Activated CD4-positive, alpha-beta memory T cell treated with anti-CD3 and anti-CD28 coated beads for 36 hours (primary cell): ENCODE results near the gene SELE. TPM values are rescaled to one million over a fixed set of nuclear protein-coding genes. Genes with fewer than 3 reads are reported as not detected.

Source experiments
- CTCF ChIA-PET: fragments of 350-600 bp; sonication (Branson Sonifier 250); formaldehyde crosslinking; loops from one replicate; lab custom pipeline; 2021; ENCODE audit warnings: antibody characterized with exemption, inconsistent platforms; lab: Charles Lee
- POLR2A ChIA-PET: fragments of 350-600 bp; sonication (Branson Sonifier 250); formaldehyde crosslinking; loops from one replicate; lab custom pipeline; 2021; ENCODE audit warnings: antibody characterized with exemption; lab: Charles Lee
- DNase-seq: peaks from one replicate; pipeline ENCODE4 v3.0.0-alpha.2; 2020
- H3K27ac Mint-ChIP-seq: one replicate; pipeline ENCODE4 v1.8.0; 2021; ENCODE audit warnings: mixed read lengths
- H3K27me3 Mint-ChIP-seq: one replicate; pipeline ENCODE4 v1.8.0; 2021; ENCODE audit warnings: mixed read lengths
- H3K36me3 Mint-ChIP-seq: one replicate; pipeline ENCODE4 v1.8.0; 2021; ENCODE audit warnings: mixed read lengths
- H3K4me1 Mint-ChIP-seq: one replicate; pipeline ENCODE4 v1.8.0; 2021; ENCODE audit warnings: low read depth, mixed read lengths
- H3K4me3 Mint-ChIP-seq: one replicate; pipeline ENCODE4 v1.8.0; 2021; ENCODE audit warnings: mild to moderate bottlenecking, mixed read lengths
- H3K9me3 Mint-ChIP-seq: one replicate; pipeline ENCODE4 v1.8.0; 2021; ENCODE audit warnings: mixed read lengths
- intact Hi-C: fragments of 100-400 bp; cut with micrococcal nuclease; formaldehyde crosslinking; loops from one replicate; pipeline ENCODE4 v1.15.1; 2023
- total RNA-seq, 2 experiments: library from RNA; stranded (reverse); gene quantifications; one replicate each; pipeline ENCODE4 v1.2.3, GENCODE V29; 2021

Gene SELE, protein sequence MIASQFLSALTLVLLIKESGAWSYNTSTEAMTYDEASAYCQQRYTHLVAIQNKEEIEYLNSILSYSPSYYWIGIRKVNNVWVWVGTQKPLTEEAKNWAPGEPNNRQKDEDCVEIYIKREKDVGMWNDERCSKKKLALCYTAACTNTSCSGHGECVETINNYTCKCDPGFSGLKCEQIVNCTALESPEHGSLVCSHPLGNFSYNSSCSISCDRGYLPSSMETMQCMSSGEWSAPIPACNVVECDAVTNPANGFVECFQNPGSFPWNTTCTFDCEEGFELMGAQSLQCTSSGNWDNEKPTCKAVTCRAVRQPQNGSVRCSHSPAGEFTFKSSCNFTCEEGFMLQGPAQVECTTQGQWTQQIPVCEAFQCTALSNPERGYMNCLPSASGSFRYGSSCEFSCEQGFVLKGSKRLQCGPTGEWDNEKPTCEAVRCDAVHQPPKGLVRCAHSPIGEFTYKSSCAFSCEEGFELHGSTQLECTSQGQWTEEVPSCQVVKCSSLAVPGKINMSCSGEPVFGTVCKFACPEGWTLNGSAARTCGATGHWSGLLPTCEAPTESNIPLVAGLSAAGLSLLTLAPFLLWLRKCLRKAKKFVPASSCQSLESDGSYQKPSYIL
- not detected for total RNA-seq

- H3K9me3 Mint-ChIP-seq = no peaks in the 10 kb centered on the region
- H3K36me3 Mint-ChIP-seq = no peaks in the 10 kb centered on the region
- no peak within 1 kb of the TSS for H3K27ac Mint-ChIP-seq
- H3K27me3 Mint-ChIP-seq = peaks cover 8% of the 10 kb centered on the region
- H3K4me1 Mint-ChIP-seq = peaks cover 2% of the 10 kb centered on the region
- ChIA-PET CTCF (interaction anchor here (1.0 to 1.2 kb wide), 2 partner anchors 22 to 132 kb away, joined by 3 read pairs; no protein-coding TSS in a partner anchor), POLR2A (no interaction called here)
- H3K4me3 Mint-ChIP-seq = no peak within 1 kb of the TSS
- no peak for DNase-seq
- intact Hi-C loops = no loop called here
Measured at GRCh38 chr1:169733924-169734323, at the start of gene SELE. Gene SELE, minus strand, starts transcription at chr1:169734079. Its CDS starts 467 bp downstream, at chr1:169733612.

DNA sequence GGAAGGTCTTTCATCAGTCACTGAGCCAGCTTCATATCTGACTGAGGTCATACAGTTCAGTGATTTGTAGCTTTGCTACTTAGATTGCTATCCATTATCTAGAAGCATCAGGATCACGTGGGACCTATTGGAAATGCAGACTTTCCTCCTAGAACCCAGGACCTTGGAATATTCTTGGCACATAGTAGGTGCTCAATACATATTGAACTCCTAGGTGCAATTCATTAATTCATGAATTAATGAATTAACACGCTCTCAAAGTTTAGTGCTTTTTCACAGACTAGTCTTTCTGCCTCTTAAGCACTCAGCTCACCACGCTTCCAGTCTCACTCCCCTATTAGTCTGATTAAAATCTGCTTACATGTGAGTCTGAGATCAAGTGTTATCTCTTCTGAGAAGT is 48.7 kb upstream of the SELE start:
- no peaks in the 10 kb centered on the region for H3K4me1 Mint-ChIP-seq
- no peaks in the 10 kb centered on the region for H3K9me3 Mint-ChIP-seq
- no peak overlapping the region for H3K4me3 Mint-ChIP-seq
- H3K36me3 Mint-ChIP-seq = no peaks in the 10 kb centered on the region
- intact Hi-C loops = no loop called here
- DNase-seq = no peak
- H3K27me3 Mint-ChIP-seq = peaks cover 14% of the 10 kb centered on the region
- no peak overlapping the region for H3K27ac Mint-ChIP-seq
- ChIA-PET POLR2A (no interaction called here), CTCF (no interaction called here)

GRCh38 chr1:169779970-169780369 is 46.1 kb upstream of the SELE start:
- intact Hi-C loops = no loop called here
- ChIA-PET POLR2A (no interaction called here), CTCF (no interaction called here)
- no peaks in the 10 kb centered on the region for H3K36me3 Mint-ChIP-seq
- no peak overlapping the region for H3K4me3 Mint-ChIP-seq
- no peak overlapping the region for H3K27ac Mint-ChIP-seq
- no peaks in the 10 kb centered on the region for H3K9me3 Mint-ChIP-seq
- no peak for DNase-seq
- H3K27me3 Mint-ChIP-seq = peaks cover 12% of the 10 kb centered on the region
- no peaks in the 10 kb centered on the region for H3K4me1 Mint-ChIP-seq

GRCh38 chr1:169779150-169779549 is 45.3 kb upstream of the SELE start:
- Mint-ChIP-seq H3K27ac (no peak overlapping the region), H3K9me3 (no peaks in the 10 kb centered on the region), H3K36me3 (no peaks in the 10 kb centered on the region), H3K27me3 (peaks cover 9% of the 10 kb centered on the region), H3K4me3 (no peak overlapping the region), H3K4me1 (no peaks in the 10 kb centered on the region)
- CTCF ChIA-PET = no interaction called here
- POLR2A ChIA-PET = no interaction called here
- no peak for DNase-seq
- intact Hi-C loops = no loop called here

DNA sequence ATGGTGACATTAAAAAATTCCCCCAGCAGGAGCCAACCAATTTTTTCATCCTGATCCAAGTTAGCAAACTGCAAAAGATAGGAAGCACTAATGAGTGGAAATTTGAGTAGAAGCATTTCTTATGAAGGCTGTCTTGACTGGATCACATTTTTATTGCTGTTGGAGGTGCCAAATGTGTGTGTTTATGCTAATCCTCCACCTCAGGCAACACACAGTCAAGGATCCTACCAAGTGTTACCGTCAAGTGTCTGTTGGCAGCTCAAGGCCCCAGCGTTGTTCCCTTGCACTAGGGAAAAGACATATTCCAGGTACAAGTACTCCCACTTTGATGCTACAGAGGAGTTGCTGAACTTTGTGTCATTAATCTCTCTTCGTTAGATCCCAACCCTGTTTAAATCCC is 42.6 kb upstream of the SELE start:
- no peaks in the 10 kb centered on the region for H3K4me1 Mint-ChIP-seq
- no peaks in the 10 kb centered on the region for H3K9me3 Mint-ChIP-seq
- no peaks in the 10 kb centered on the region for H3K36me3 Mint-ChIP-seq
- no peak for DNase-seq
- H3K27ac Mint-ChIP-seq = no peak overlapping the region
- POLR2A ChIA-PET = no interaction called here
- CTCF ChIA-PET = no interaction called here
- peaks cover 1% of the 10 kb centered on the region for H3K27me3 Mint-ChIP-seq
- intact Hi-C loops = no loop called here
- no peak overlapping the region for H3K4me3 Mint-ChIP-seq

DNA sequence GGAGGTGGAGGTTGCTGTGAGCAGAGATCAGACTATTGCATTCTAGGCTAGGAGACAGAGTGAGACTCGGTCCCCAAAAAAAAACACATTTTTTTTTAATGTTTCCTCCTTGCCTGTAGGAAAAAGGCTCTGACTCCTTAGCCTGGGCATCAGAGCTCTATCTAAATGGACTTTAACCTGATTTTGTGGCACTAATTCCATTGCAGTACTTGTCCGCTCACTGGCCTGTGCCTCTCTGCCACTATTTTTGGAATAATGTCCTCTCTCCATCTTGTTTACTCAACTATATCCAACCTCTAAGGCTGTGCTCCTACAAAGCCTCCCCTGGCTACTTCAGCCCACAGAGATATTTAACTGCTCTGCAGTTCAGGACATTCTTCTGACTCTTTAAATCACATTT is 34.3 kb upstream of the SELE start:
- no peaks in the 10 kb centered on the region for H3K4me1 Mint-ChIP-seq
- no peak overlapping the region for H3K27ac Mint-ChIP-seq
- peaks cover 4% of the 10 kb centered on the region for H3K27me3 Mint-ChIP-seq
- POLR2A ChIA-PET = no interaction called here
- no peaks in the 10 kb centered on the region for H3K36me3 Mint-ChIP-seq
- H3K9me3 Mint-ChIP-seq = no peaks in the 10 kb centered on the region
- no peak overlapping the region for H3K4me3 Mint-ChIP-seq
- no peak for DNase-seq
- intact Hi-C loops = no loop called here
- CTCF ChIA-PET = no interaction called here

- Mint-ChIP-seq H3K36me3 (no peaks in the 10 kb centered on the region), H3K9me3 (no peaks in the 10 kb centered on the region), H3K27me3 (peaks cover 6% of the 10 kb centered on the region), H3K27ac (no peak overlapping the region), H3K4me3 (no peak overlapping the region), H3K4me1 (no peaks in the 10 kb centered on the region)
- intact Hi-C loops = no loop called here
- CTCF ChIA-PET = interaction anchor here (1.5 kb wide), 1 partner anchor 164 kb away, joined by 4 read pairs; no protein-coding TSS in a partner anchor
- POLR2A ChIA-PET = no interaction called here
- no peak for DNase-seq
Measured at GRCh38 chr1:169765580-169766331, 31.9 kb upstream of the SELE start.

- Mint-ChIP-seq H3K36me3 (no peaks in the 10 kb centered on the region), H3K27ac (no peak overlapping the region), H3K27me3 (peaks cover 6% of the 10 kb centered on the region), H3K4me3 (no peak overlapping the region), H3K4me1 (no peaks in the 10 kb centered on the region), H3K9me3 (no peaks in the 10 kb centered on the region)
- no peak for DNase-seq
- CTCF ChIA-PET = interaction anchor here (1.5 kb wide), 1 partner anchor 163 kb away, joined by 4 read pairs; no protein-coding TSS in a partner anchor
- intact Hi-C loops = no loop called here
- POLR2A ChIA-PET = no interaction called here
Measured at GRCh38 chr1:169764919-169765318, 31.0 kb upstream of the SELE start.

DNA sequence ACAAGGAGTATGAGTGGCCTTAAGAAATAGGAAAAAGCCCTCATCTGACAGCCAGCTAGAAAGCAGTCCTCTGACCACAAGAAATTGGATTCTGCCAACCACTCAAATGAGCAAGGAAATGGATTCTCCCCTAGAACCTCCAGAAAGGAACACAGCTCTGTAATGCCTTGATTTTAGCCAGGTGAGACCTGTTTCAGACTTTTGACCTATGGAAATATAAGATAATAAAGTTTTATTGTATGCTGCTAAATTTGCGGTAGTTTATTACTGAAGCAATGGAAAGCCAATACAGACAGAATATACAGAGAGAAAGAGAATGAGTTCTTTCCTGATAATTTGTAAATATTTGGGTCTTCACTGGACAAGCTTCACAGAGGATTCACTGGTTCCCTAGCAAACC is 28.8 kb upstream of the SELE start:
- no peak for DNase-seq
- intact Hi-C loops = no loop called here
- peaks cover 2% of the 10 kb centered on the region for H3K9me3 Mint-ChIP-seq
- H3K4me3 Mint-ChIP-seq = no peak overlapping the region
- H3K27me3 Mint-ChIP-seq = peaks cover 6% of the 10 kb centered on the region
- CTCF ChIA-PET = no interaction called here
- H3K27ac Mint-ChIP-seq = no peak overlapping the region
- no peaks in the 10 kb centered on the region for H3K4me1 Mint-ChIP-seq
- H3K36me3 Mint-ChIP-seq = no peaks in the 10 kb centered on the region
- POLR2A ChIA-PET = no interaction called here

- Mint-ChIP-seq H3K4me3 (no peak overlapping the region), H3K36me3 (no peaks in the 10 kb centered on the region), H3K27ac (no peak overlapping the region), H3K27me3 (peaks cover 8% of the 10 kb centered on the region), H3K9me3 (peaks cover 2% of the 10 kb centered on the region), H3K4me1 (no peaks in the 10 kb centered on the region)
- DNase-seq = no peak
- intact Hi-C loops = no loop called here
- POLR2A ChIA-PET = no interaction called here
- CTCF ChIA-PET = no interaction called here
Measured at GRCh38 chr1:169759038-169759437, 25.2 kb upstream of the SELE start.

DNA sequence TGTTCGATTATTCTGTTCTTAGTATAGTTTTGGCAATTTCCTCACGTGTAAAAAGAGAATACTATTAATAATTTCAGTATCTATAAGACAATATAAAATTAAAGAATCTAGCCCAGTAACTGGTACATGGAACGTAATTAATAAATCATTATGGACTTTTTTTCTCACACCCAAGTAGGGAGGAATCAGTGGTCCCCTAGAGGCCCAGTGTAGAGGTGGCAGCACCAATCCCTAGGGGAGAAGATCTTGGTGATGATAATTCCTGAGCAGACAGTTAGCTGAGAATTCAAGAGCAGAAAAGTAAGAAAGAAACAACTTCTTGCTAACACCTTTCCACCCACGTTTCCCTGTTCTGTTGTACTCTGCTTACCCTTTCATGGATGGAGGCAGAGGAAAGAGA is 19.7 kb upstream of the SELE start:
- DNase-seq = no peak
- Mint-ChIP-seq H3K27ac (no peak overlapping the region), H3K4me1 (peaks cover 3% of the 10 kb centered on the region), H3K36me3 (no peaks in the 10 kb centered on the region), H3K4me3 (no peak overlapping the region), H3K27me3 (peaks cover 5% of the 10 kb centered on the region), H3K9me3 (no peaks in the 10 kb centered on the region)
- ChIA-PET CTCF (no interaction called here), POLR2A (no interaction called here)
- intact Hi-C loops = no loop called here

GRCh38 chr1:169750041-169750440 is 16.2 kb upstream of the SELE start:
- Mint-ChIP-seq H3K4me3 (no peak overlapping the region), H3K27ac (no peak overlapping the region), H3K27me3 (peaks cover 3% of the 10 kb centered on the region), H3K4me1 (peaks cover 3% of the 10 kb centered on the region), H3K9me3 (no peaks in the 10 kb centered on the region), H3K36me3 (no peaks in the 10 kb centered on the region)
- CTCF ChIA-PET = interaction anchor here (0.8 kb wide), 1 partner anchor 44 kb away, joined by 4 read pairs; no protein-coding TSS in a partner anchor
- no peak for DNase-seq
- intact Hi-C loops = no loop called here
- POLR2A ChIA-PET = no interaction called here
